HuH-7 (cell line): Measurements from ENCODE around the gene LEAP2.
"Not testable (repeated sequence)": the region's sequence is repeated elsewhere in the genome, so short reads cannot be mapped to it uniquely, and the experiment has no call there.

Source experiments
- DNase-seq: peaks from one replicate; pipeline ENCODE4 v3.0.0; 2011; ENCODE audit warnings: low spot score

The LEAP2 gene

DNA sequence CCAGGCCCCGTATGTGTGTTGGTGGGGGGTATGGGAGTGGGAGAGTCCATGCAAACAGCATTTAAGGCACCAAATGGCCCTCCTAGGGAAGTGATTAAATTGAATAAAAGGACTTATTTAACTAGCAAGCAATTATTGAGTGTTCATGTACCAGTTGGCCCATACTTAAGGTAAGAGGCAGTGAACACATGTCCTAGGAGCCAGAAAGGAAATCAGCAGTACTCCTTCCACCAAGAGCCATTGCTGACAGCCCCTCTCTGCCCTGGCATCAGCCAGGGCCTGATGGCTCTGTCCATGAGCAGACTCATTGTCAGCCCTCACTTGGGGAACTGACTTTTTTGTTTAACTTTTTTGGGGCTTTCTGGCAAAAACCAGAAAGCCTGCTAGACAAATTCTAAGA is 32.6 kb upstream of the LEAP2 start:
- DNase-seq: no peak

DNA sequence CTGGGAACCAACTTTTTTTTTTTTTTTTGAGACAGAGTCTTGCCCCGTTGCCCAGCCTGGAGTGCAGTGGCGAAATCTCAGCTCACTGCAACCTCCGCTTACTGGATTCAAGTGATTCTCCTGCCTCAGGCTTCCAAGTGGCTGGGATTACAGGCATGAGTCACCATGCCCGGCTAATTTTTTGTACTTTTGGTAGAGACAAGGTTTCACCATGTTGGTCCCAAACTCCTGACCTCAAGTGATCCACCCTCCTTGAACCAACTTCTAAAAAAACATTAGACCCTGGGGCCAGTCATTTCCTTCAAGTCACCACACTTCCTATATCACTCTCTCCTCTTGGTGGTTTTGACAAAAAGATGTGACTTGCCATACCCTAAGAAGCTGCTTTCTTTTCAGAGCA is 32.2 kb upstream of the LEAP2 start:
- no peak for DNase-seq

GRCh38 chr5:132848270-132848669 is 25.2 kb upstream of the LEAP2 start:
- DNase-seq: no peak

DNA sequence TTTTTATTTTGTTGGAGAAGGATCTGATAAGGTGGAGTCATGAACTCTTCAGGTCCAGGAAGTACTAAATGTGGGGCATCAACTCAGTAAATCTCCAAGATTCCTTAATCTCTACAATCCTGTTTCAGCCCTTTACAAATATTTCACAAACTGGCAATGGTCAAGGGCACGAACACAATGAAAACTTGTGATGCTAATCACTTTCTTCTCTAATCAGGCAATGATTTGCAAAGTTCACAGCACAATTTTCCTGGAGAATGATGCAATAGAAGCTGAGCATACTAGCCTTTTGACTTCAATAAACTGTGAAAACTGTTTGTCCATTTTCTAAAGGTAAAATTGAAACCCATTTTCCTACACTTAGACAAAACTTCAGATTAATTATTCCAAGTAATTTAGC is 24.1 kb upstream of the LEAP2 start:
- DNase-seq: no peak

DNA sequence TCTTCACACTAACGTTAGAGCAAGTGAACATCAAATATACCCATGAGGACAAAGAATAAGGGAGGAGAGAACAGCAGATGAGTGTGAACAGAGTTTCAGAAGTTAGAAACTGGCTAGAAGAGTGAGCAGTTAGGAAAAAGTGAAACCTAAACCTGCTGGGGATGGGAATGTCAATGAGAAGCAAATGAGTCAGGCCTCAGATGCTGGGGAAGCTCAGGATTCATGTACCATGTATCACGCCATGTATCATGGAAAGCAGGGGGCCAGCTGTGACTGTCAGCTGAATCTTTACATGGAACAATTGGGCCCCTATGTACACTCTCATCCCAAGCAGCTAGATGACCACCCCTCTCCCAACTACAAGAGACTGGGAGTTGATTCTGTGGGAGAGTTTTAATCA is 23.4 kb upstream of the LEAP2 start:
- DNase-seq: no peak

DNA sequence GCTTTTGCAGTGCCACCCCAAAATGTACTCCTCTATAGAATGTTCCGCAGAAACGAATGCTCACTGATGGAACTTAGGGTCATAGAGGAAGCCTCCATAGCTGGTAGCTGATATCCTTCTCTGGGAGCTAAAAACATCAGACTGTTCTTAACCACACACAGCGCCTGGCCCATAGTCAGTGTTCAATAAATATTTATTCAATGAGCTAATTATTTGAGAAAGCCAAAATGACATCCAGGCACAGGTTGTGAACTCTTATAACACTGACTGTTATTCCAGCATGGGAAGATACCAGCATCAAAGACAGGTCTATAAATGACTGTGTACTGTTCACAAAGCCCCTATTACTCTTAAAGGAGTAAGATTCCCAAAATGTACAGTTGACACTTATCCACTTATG is 20.1 kb upstream of the LEAP2 start:
- no peak for DNase-seq

DNA sequence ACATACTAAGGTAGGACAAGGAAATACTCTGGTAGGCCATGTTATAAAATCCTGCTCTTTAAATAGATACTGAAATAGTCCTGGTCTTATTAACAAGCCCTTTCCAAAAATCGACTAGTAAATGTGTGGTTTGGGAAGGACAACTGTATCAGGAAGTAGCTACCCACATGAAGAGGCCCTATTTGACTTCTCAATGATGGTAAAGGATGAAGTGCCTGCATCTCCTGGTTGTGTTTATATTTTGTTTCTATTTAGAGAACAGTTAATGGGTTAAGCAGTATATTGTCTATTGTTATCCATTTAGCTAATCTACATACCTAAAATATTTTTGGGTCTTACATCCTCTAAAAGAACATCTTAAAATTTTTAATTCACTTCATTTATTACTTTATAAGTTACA is 19.7 kb upstream of the LEAP2 start:
- no peak for DNase-seq

DNA sequence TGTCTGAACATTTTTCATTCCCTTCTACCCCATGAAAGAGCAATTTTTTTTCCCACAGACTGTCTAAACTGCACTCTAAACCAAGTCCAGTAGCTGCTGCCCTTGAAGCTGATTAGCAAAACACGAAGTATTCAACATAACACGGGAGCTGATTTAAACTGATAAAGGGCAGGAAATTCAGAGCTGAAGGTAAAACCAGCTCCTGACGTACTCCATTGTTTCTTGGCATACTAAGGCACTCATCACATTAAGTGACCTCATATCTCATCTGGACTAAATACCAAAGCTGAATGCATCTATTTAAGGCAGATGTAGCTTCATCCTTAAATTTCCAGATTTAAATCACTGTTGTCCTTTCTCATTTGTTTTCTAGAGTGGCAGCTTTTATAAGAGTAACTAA is 19.2 kb upstream of the LEAP2 start:
- DNase-seq: no peak

GRCh38 chr5:132854992-132855391 is 18.5 kb upstream of the LEAP2 start:
- DNase-seq: not testable (repeated sequence)

- no peak for DNase-seq
Observed at GRCh38 chr5:132856011-132856410, 17.5 kb upstream of the LEAP2 start.

- DNase-seq: no peak
Observed at GRCh38 chr5:132859889-132860437, 13.5 kb upstream of the LEAP2 start.

DNA sequence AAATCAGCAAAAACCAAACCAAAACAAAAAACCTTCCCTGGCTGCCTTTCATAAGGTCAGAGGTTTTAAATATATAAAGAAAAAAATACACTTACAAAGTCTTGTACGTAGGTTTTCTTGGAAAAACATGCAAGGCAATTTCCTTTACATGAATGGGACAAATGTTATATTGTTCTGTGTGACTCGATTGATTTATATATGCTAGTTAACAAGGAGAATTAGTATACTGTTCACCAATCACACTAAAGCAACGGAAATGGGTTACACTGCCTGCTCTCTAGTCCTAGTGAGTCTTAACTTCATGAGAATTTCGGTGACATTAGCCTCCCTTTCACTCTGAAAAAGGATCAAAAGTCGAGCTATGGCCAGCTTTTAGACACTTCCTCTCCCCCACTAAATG is 12.7 kb upstream of the LEAP2 start:
- no peak for DNase-seq

DNA sequence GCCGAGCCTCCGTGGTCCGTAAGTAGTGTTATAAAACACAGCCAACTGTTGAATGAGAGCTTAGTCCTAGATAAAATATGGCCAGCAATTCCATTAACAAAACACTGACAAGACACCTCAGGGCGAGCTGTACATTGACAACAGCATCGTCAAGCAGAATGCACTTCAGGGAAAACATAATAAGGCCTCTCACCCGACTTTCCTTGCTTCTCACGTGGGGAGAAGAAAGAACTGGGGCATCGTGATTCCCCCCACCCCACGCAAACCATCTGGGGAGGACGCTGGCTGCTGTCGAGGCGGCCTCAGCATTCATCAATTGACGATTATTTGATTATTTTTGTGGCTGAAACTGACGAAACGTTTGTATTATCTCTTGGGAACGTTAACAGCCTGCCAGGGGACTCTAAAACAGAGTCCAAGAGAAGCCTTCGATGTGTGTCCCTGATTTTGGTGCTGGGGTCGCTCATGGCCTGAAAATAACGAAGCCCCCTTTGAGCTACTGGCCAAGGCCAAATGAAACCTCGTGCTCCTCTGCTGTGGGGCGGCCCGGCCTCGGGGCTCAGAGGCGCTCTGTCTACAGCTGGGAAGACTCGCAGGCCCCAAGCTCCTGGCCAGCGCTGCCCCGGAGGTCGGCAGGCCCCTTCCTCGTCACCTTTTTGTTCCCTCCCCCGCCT is 7.7 kb upstream of the LEAP2 start:
- no peak for DNase-seq

DNA sequence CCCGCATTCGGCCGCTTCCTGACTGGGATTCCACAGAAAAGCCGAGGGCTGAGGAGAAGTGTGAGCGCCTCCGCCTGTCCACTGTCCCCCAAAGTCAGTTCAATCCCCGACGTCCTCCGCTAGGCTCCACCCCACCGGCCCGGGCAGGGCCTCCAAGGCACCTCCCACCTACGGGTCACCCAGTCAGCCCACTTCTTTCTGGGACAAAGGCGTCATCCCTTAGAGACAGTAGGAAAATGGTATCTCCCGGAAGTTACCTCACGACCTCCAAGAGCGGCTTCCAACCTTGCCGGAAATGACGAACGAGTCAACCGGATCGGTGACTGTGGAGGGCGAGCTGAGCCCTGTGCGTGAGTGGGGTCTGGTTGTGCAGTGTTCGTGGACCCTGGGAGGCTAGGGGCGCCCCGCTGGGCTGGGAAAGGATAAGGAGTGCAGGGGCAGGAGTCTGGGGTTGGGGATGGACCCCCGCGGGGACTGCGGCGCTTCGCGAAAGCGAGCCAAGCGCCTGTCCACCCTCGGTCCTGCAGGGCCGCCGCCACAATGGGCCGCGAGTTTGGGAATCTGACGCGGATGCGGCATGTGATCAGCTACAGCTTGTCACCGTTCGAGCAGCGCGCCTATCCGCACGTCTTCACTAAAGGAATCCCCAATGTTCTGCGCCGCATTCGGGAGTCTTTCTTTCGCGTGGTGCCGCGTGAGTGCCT is 7.0 kb upstream of the LEAP2 start, which contains the start of the genes GDF9 and UQCRQ:
GDF9 (minus strand) TSS at position 128 of the 704 bp plus-strand sequence. CDS start 1,936 bp downstream, outside the sequence.
UQCRQ (plus strand) TSS at position 301 of the 704 bp plus-strand sequence; CDS start at position 541, 240 bp downstream.
- peak; percentile 91 for DNase-seq

DNA sequence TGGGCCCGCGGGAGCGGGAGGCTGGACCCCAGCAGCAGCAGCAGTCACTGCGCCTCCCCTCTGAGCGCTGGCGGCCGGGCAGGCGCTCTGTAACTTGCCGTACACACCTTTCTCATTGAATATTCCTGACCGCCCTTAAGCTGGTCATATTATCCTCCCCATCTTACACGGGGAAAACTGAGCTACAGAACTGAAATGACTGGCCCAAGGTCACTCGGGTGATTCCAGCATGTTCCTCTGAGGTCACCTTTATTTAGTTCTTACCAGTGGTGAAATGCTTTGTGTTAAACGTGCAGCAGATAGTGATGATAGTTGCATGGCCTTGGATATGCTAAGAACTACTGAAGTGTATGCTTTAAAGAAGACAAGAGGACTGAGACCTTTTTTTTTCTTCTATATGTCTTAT is 6.4 kb upstream of the LEAP2 start:
- DNase-seq: no peak

DNA sequence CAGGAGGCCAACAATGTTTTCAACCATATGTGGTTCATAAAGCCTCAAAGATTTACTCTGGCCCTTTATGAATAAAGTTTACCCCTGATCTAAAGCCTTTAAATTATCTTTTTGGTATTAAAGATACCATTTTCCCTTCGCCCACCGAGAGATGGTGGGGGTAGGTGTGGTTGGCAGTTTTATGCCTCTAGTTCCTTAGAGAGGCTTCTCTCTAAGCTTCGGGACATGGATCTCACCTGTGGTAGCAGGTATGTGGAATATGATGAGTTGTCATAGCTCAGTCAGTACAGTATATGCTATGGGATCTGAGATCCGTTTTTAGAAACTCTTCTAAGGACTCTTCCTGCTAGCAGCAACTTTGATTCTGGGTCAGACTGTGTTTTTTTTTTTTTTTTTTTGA is 4.7 kb upstream of the LEAP2 start:
- DNase-seq: no peak

DNA sequence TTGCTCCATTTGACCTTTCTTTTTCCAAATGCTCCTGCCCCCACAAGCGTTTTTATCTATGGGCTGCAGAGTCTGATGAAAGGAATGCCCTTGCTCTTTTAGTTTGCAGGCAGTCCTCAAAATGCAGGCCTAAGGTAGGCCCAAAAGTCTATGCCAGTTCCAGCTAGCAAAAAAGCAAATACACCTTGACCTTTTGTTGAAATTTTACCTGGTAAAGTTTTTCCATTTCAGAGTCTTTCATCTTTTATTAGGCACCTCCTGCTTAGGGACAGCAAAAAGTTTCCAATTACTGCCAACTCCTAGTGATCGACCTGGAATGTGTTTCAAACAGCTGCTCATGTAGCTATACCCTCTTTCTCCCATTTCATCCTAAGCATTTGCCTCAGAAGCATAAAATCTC is 2.7 kb upstream of the LEAP2 start:
- DNase-seq: no peak

GRCh38 chr5:132871459-132872284 is 1.8 kb upstream of the LEAP2 start:
- DNase-seq: no peak

GRCh38 chr5:132872788-132873118 is 715 bp upstream of the LEAP2 start:
- DNase-seq: no peak

DNA sequence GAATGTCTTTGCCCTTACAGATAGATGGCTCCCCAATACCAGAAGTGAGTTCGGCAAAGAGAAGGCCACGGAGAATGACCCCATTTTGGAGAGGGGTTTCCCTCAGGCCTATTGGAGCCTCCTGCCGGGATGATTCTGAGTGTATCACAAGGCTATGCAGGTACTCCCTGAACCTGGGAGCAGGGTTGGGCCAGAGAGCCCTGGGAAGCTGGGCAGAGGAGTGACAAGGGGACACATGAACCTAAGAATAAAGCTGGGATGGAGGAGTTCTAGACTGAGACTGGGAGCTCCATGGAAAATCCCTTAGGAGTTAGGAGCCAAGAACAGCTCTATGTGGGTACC is 433 bp downstream of the LEAP2 start:
- no peak for DNase-seq

DNA sequence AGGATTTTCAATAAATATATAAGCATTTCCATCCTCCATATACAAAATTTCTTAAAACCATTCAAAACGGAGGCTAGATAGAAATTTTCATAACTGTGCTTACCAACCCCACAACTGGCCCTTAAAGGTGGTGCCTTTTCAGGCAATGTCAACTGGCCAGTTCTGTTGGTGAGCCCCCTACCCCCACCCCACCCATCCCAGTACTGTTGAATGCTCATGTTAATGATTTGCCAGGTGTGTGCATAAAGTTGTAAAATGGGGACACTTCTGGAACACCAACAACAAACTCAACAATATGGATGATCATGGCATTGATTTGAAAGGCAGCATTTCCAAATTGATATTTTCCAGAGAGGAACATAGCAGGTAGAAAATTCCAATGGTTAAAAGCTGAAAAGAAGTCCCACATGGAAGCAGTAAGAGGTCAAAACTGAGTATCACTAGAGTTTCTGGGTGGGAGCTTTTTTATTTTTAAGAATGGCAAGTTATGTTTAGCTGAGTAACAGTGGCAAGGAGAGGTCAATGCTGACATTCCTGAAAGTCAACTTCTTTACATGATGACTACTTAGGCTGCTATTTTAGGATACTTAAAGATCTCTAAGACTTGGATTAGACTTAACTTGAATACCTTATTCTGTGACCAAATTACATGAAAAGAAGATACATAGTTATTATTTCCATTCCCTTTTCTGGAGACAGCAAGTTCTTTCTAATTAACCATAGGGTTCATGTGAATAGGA is 2.7 kb downstream of the LEAP2 start:
- DNase-seq: no peak

GRCh38 chr5:132877466-132877865 is 4.0 kb downstream of the LEAP2 start:
- no peak for DNase-seq
